HCT116 (cell line): Measurements from ENCODE around the gene CARMIL1. TPM values are rescaled to one million over a fixed set of nuclear protein-coding genes. Genes with fewer than 3 reads are reported as not detected.
A peak's percentile ranks its signal among the peaks of the same experiment; 100 is the strongest.

Source experiments
- ATAC-seq: fragments of 200-7000 bp; cut with Tn5 transposase; 2 replicates; pipeline ENCODE4 v1.9.1; 2020; ENCODE audit warnings: mild to moderate bottlenecking, moderate library complexity
- BruUV-seq: library from RNA; stranded (reverse); fragments of 400-500 nt; replicated peaks from 2 replicates; lab custom pipeline; 2021; lab: Mats Ljungman, UMichigan
- CTCF ChIA-PET: fragments of 300-600 bp; sonication (Branson Sonifier 250); formaldehyde crosslinking; loops from one replicate; lab custom pipeline; 2021; ENCODE audit warnings: antibody characterized with exemption; lab: Charles Lee
- POLR2A ChIA-PET: fragments of 300-600, 350-600 bp; sonication (Branson Sonifier 250); formaldehyde crosslinking; loops from one replicate; lab custom pipeline; 2021; ENCODE audit warnings: antibody characterized with exemption; lab: Charles Lee
- RAD21 ChIA-PET, 2 experiments: fragments of 300-600 bp; sonication (Branson Sonifier 250); formaldehyde crosslinking; loops; one replicate each; lab custom pipeline; 2023; ENCODE audit warnings: low total read pairs in 2 of 2; ENCODE audit not compliant: uncharacterized antibody in 2 of 2, unreplicated experiment in 2 of 2, low non-redundant PET in 1 of 2; lab: Charles Lee
- DNase-seq: peaks from one replicate; pipeline ENCODE4 v3.0.0-alpha.2; 2010; ENCODE audit warnings: low read depth, low spot score
- H2AFZ ChIP-seq: fragments of 200-600 bp; shearing (Covaris generic), sonication (generic); 2 replicates; pipeline ENCODE4 v1.6.1; 2017; ENCODE audit warnings: low read depth, mixed run types, mixed read lengths, antibody characterized with exemption, low read length; ENCODE audit not compliant: poor library complexity, severe bottlenecking
- H3K27ac ChIP-seq: 2 replicates; pipeline ENCODE4 v1.5.1; 2012; ENCODE audit warnings: low read depth, low read length
- H3K27me3 ChIP-seq: fragments of 200-600 bp; sonication (generic); 2 replicates; pipeline ENCODE4 v1.6.1; 2016; ENCODE audit warnings: mixed run types, low read length, mixed read lengths; ENCODE audit not compliant: insufficient read depth
- H3K36me3 ChIP-seq, 2 experiments: fragments of 200-500 bp in 1 of 2; fragments of 200-600 bp in 1 of 2; sonication (Bioruptor generic) in 1 of 2; sonication (generic) in 1 of 2; 2 replicates each; pipeline versions ENCODE4 v1.5.1 to v1.6.1; 2014 to 2016; ENCODE audit warnings: low read length in 2 of 2, inconsistent platforms in 1 of 2, mixed read lengths in 1 of 2, mixed run types in 1 of 2; ENCODE audit not compliant: insufficient read depth in 2 of 2, control insufficient read depth in 1 of 2
- H3K4me1 ChIP-seq, 2 experiments: fragments of 200-600 bp in 1 of 2; sonication (generic) in 1 of 2; 2 replicates each; pipeline versions ENCODE4 v1.5.1 to v1.6.1; 2012 to 2017; ENCODE audit warnings: low read length in 2 of 2, inconsistent platforms in 1 of 2, mild to moderate bottlenecking in 1 of 2, mixed read lengths in 1 of 2, mixed run types in 1 of 2, moderate library complexity in 1 of 2; ENCODE audit not compliant: insufficient read depth in 2 of 2, control insufficient read depth in 1 of 2
- H3K4me2 ChIP-seq: fragments of 200-600 bp; sonication (generic); 2 replicates; pipeline ENCODE4 v1.6.1; 2017; ENCODE audit warnings: mixed run types, low read length, mixed read lengths
- H3K4me3 ChIP-seq, 2 experiments: fragments of 200-600 bp in 1 of 2; sonication (generic) in 1 of 2; replicated peaks in 1 of 2; 2 replicates each; pipeline ENCODE4 v1.5.1; 2011 to 2016; ENCODE audit warnings: low read length in 2 of 2, control low read depth in 1 of 2, low read depth in 1 of 2, mild to moderate bottlenecking in 1 of 2, mixed read lengths in 1 of 2, mixed run types in 1 of 2
- H3K79me2 ChIP-seq: fragments of 200-600 bp; sonication (generic); 2 replicates; pipeline ENCODE4 v1.6.1; 2017; ENCODE audit warnings: mild to moderate bottlenecking, mixed run types, low read length, moderate library complexity, mixed read lengths; ENCODE audit not compliant: insufficient read depth
- H3K9ac ChIP-seq: fragments of 200-600 bp; sonication (generic); 2 replicates; pipeline ENCODE4 v1.6.1; 2016; ENCODE audit warnings: low read length, mixed read lengths
- H3K9me2 ChIP-seq: fragments of 200-600 bp; sonication (generic), shearing (Covaris generic); 2 replicates; pipeline ENCODE4 v1.6.1; 2017; ENCODE audit warnings: mixed run types, mild to moderate bottlenecking, moderate library complexity; ENCODE audit not compliant: insufficient read depth
- H3K9me3 ChIP-seq, 2 experiments: fragments of 200-500 bp in 1 of 2; fragments of 200-600 bp in 1 of 2; sonication (Bioruptor generic) in 1 of 2; sonication (generic) in 1 of 2; 2 replicates each; pipeline ENCODE4 v1.6.1; 2014 to 2017; ENCODE audit warnings: low read length in 2 of 2, mixed read lengths in 2 of 2, inconsistent platforms in 1 of 2, low read depth in 1 of 2, mild to moderate bottlenecking in 1 of 2, mixed run types in 1 of 2, moderate library complexity in 1 of 2; ENCODE audit not compliant: control insufficient read depth in 1 of 2, insufficient read depth in 1 of 2
- H4K20me1 ChIP-seq: fragments of 200-600 bp; sonication (generic), shearing (Covaris generic); 2 replicates; pipeline ENCODE4 v1.6.1; 2017; ENCODE audit warnings: mixed run types, mild to moderate bottlenecking, moderate library complexity; ENCODE audit not compliant: insufficient read depth
- CBX3 ChIP-seq: IDR thresholded peaks from 2 replicates; pipeline ENCODE4 v1.6.1; 2012; ENCODE audit warnings: low read depth
- CEBPB ChIP-seq: IDR thresholded peaks from 2 replicates; pipeline ENCODE4 v1.6.1; 2012; ENCODE audit warnings: low read depth
- EGR1 ChIP-seq: IDR thresholded peaks from 2 replicates; pipeline ENCODE4 v1.6.1; 2012; ENCODE audit warnings: low read depth
- EZH2phosphoT487 ChIP-seq: fragments of 200-600 bp; IDR thresholded peaks from 2 replicates; pipeline ENCODE4 v1.6.1; 2018; ENCODE audit warnings: antibody characterized with exemption, borderline replicate concordance
- FOSL1 ChIP-seq: IDR thresholded peaks from 2 replicates; pipeline ENCODE4 v1.6.1; 2012; ENCODE audit warnings: low read depth
- MAX ChIP-seq: IDR thresholded peaks from 2 replicates; pipeline ENCODE4 v1.6.1; 2012
- POLR2AphosphoS5 ChIP-seq: IDR thresholded peaks from 2 replicates; pipeline ENCODE4 v1.6.1; 2011; ENCODE audit warnings: mild to moderate bottlenecking, low read depth, low read length, moderate library complexity
- RAD21 ChIP-seq: IDR thresholded peaks from 2 replicates; pipeline ENCODE4 v1.6.1; 2012; ENCODE audit warnings: low read depth, mild to moderate bottlenecking
- SIN3A ChIP-seq: IDR thresholded peaks from 2 replicates; pipeline ENCODE4 v1.6.1; 2012; ENCODE audit warnings: low read depth
- SP1 ChIP-seq: IDR thresholded peaks from 2 replicates; pipeline ENCODE4 v1.6.1; 2012; ENCODE audit warnings: low read depth
- SRF ChIP-seq: IDR thresholded peaks from 2 replicates; pipeline ENCODE4 v1.6.1; 2012; ENCODE audit warnings: low read depth
- TCF7L2 ChIP-seq: IDR thresholded peaks from 2 replicates; pipeline ENCODE4 v1.7.0; 2011; ENCODE audit warnings: borderline replicate concordance, inconsistent platforms; ENCODE audit not compliant: insufficient read depth, insufficient read length; ENCODE audit errors: extremely low read depth
- YY1 ChIP-seq: IDR thresholded peaks from 2 replicates; pipeline ENCODE4 v1.6.1; 2011; ENCODE audit warnings: low read length, low read depth, moderate library complexity, mild to moderate bottlenecking; ENCODE audit not compliant: insufficient replicate concordance; ENCODE audit errors: extremely low read depth
- ZFX ChIP-seq: fragments of 450-650 bp; IDR thresholded peaks from 2 replicates; pipeline ENCODE4 v1.6.1; 2017
- ZNF274 ChIP-seq: fragments of 200-500 bp; sonication (Bioruptor generic); IDR thresholded peaks from 2 replicates; pipeline ENCODE4 v1.6.1; 2014; ENCODE audit warnings: mild to moderate bottlenecking, low read depth, low read length, inconsistent platforms
- intact Hi-C: fragments of 100-400 bp; cut with micrococcal nuclease; formaldehyde crosslinking; loops from 2 replicates; pipeline ENCODE4 v1.10.0; 2022
- total RNA-seq: library from RNA; stranded (reverse); gene quantifications from one replicate; pipeline ENCODE4 v1.2.1, GENCODE V29; 2021; ENCODE audit not compliant: unreplicated experiment
- TF ChIP-seq, protein P1 (sequence below): IDR thresholded peaks from 2 replicates; pipeline ENCODE4 v1.6.1; 2012
- TF ChIP-seq, protein P2 (sequence below): IDR thresholded peaks from 2 replicates; pipeline ENCODE4 v1.6.1; 2011; ENCODE audit warnings: mild to moderate bottlenecking, low read length, moderate library complexity; ENCODE audit not compliant: insufficient replicate concordance; ENCODE audit errors: extremely low read depth

The CARMIL1 gene
- total RNA-seq, 1 experiment from 2014 or later = 21.7 TPM

- TF ChIP-seq TCF7L2 (no peak), SRF (no peak), MAX (no peak), SIN3A (no peak)
Observed at GRCh38 chr6:25354078-25354932, 75.1 kb downstream of the CARMIL1 start (continued).

DNA sequence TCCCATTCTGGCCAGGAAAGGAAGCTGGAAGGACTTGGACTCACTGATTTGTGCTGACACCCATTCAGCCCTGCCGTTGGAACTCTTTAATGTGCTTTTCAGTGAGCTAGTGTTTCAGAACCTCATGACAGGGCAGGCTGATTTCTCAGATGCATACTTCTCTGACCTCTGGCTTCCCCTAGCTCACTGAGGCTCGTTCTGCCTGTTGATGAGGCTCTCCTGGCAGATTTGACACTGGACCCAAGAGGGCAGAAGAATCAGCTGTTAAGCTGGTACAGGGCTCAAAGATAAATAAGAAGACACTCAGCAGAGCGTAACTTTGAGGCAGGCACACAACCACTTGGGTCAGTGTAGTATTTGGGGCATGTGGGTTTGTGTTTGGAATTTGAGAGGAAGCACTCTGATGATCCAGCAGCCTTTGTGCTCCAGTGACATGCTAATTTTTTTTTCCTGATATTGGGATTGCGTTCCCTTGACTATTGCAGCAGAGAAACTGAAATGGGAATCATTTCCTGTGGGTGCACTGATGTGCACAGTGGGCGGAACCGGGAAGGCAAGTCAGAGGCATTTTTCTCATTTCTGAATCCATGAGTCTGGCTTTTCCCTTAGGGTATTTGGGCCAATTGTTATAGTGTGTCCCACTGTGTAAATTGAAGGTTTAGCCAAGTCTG is 80.2 kb downstream of the CARMIL1 start:
- H3K4me3 ChIP-seq = no peak overlapping the region
- peak overlapping the region; percentile 38 for H3K4me2 ChIP-seq
- peaks cover 28% of the 10 kb centered on the region for H3K79me2 ChIP-seq
- H3K27ac ChIP-seq = no peak overlapping the region; the same call in 1 of the 2 replicates
- peaks cover 6% of the 10 kb centered on the region; the same call in 1 of the 2 replicates for H4K20me1 ChIP-seq
- RAD21 ChIA-PET = no interaction called here
- BruUV-seq = no TSS peak
- H3K4me1 ChIP-seq = peaks cover 15 to 21% of the 10 kb centered on the region in 2 experiments; a peak in 3 of 4 replicates
- TF ChIP-seq RAD21 = no peak
- 0 out of 2 replicates have a peak, but pooled peaks have one; percentile 37 for TF ChIP-seq CEBPB
- TF ChIP-seq SP1 = no peak
- TF ChIP-seq EZH2phosphoT487 = no peak
- TF ChIP-seq CBX3 = 0 out of 2 replicates have a peak, but pooled peaks have one; percentile 9
- TF ChIP-seq YY1 = no peak
- TF ChIP-seq FOSL1 = no peak
- no peak for TF ChIP-seq SIN3A
- TF ChIP-seq, protein P1, sequence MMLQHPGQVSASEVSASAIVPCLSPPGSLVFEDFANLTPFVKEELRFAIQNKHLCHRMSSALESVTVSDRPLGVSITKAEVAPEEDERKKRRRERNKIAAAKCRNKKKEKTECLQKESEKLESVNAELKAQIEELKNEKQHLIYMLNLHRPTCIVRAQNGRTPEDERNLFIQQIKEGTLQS = no peak
- TF ChIP-seq, protein P2, sequence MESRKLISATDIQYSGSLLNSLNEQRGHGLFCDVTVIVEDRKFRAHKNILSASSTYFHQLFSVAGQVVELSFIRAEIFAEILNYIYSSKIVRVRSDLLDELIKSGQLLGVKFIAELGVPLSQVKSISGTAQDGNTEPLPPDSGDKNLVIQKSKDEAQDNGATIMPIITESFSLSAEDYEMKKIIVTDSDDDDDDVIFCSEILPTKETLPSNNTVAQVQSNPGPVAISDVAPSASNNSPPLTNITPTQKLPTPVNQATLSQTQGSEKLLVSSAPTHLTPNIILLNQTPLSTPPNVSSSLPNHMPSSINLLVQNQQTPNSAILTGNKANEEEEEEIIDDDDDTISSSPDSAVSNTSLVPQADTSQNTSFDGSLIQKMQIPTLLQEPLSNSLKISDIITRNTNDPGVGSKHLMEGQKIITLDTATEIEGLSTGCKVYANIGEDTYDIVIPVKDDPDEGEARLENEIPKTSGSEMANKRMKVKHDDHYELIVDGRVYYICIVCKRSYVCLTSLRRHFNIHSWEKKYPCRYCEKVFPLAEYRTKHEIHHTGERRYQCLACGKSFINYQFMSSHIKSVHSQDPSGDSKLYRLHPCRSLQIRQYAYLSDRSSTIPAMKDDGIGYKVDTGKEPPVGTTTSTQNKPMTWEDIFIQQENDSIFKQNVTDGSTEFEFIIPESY = no peak
- TF ChIP-seq ZNF274 = no peak
- no peak for TF ChIP-seq POLR2AphosphoS5
- TF ChIP-seq ZFX = no peak
- no peak for TF ChIP-seq EGR1
- no peak overlapping the region for H2AFZ ChIP-seq
- H3K9ac ChIP-seq = no peak overlapping the region
- H3K9me3 ChIP-seq = no peaks in the 10 kb centered on the region
- intact Hi-C loops = no loop called here
- POLR2A ChIA-PET = interaction anchor here (1.0 kb wide), 1 partner anchor 9 kb away, joined by 3 read pairs; no protein-coding TSS in a partner anchor
- CTCF ChIA-PET = no interaction called here
- ATAC-seq (peak; percentile 42; the same call in 1 of the 2 replicates), DNase-seq (no peak)
- H3K27me3 ChIP-seq = no peaks in the 10 kb centered on the region
- H3K36me3 ChIP-seq = no peaks in the 10 kb centered on the region
- no peaks in the 10 kb centered on the region for H3K9me2 ChIP-seq
